ENCODE measurements around the gene TRMT1L.

Gene TRMT1L

GRCh38 chr1:185111873-185112272 lies 44.9 kb downstream of the TRMT1L start:
- Histone ChIP-seq H3K4me1 (ENCODE audit: insufficient read depth, low read length) (no peaks in the 10 kb centered on the region), H3K9me3 (ENCODE audit: low read length) (no peaks in the 10 kb centered on the region)

GRCh38 chr1:185110145-185110544 lies 46.6 kb downstream of the TRMT1L start:
- no peak overlapping the region for H3K4me3 ChIP-seq (ENCODE audit: low read depth in 1 of 2, low read length in 2 of 2)
- H3K4me1 ChIP-seq (ENCODE audit: insufficient read depth, low read length): no peaks in the 10 kb centered on the region
- no peaks in the 10 kb centered on the region for H3K27me3 ChIP-seq (ENCODE audit: control insufficient read depth in 1 of 2, insufficient read depth in 2 of 2, low read length in 2 of 2)
- H3K9me3 ChIP-seq (ENCODE audit: low read length): no peaks in the 10 kb centered on the region
- no peaks in the 10 kb centered on the region for H3K36me3 ChIP-seq (ENCODE audit: insufficient read depth, low read length)
- H3K27ac ChIP-seq (ENCODE audit: low read depth, low read length): no peak overlapping the region
- no peak overlapping the region for H3K9ac ChIP-seq (ENCODE audit: low read length)

More at GRCh38 chr1:185111873-185112272, 44.9 kb downstream of the TRMT1L start:
- no peaks in the 10 kb centered on the region for H3K36me3 ChIP-seq (ENCODE audit: insufficient read depth, low read length)
- H3K9ac ChIP-seq (ENCODE audit: low read length): no peak overlapping the region
- H3K27ac ChIP-seq (ENCODE audit: low read depth, low read length): no peak overlapping the region
- no peak overlapping the region for H3K4me3 ChIP-seq (ENCODE audit: low read depth in 1 of 2, low read length in 2 of 2)
- H3K27me3 ChIP-seq (ENCODE audit: control insufficient read depth in 1 of 2, insufficient read depth in 2 of 2, low read length in 2 of 2): no peaks in the 10 kb centered on the region

GRCh38 chr1:185108321-185108720 lies 48.4 kb downstream of the TRMT1L start:
- no peaks in the 10 kb centered on the region for H3K4me1 ChIP-seq (ENCODE audit: insufficient read depth, low read length)
- no peaks in the 10 kb centered on the region for H3K9me3 ChIP-seq (ENCODE audit: low read length)
- no peaks in the 10 kb centered on the region for H3K27me3 ChIP-seq (ENCODE audit: control insufficient read depth in 1 of 2, insufficient read depth in 2 of 2, low read length in 2 of 2)
- no peak overlapping the region for H3K9ac ChIP-seq (ENCODE audit: low read length)
- H3K27ac ChIP-seq (ENCODE audit: low read depth, low read length): no peak overlapping the region
- H3K36me3 ChIP-seq (ENCODE audit: insufficient read depth, low read length): no peaks in the 10 kb centered on the region
- no peak overlapping the region for H3K4me3 ChIP-seq (ENCODE audit: low read depth in 1 of 2, low read length in 2 of 2)

- Histone ChIP-seq H3K27me3 (ENCODE audit: control insufficient read depth in 1 of 2, insufficient read depth in 2 of 2, low read length in 2 of 2) (no peaks in the 10 kb centered on the region), H3K4me3 (ENCODE audit: low read depth in 1 of 2, low read length in 2 of 2) (no peak overlapping the region), H3K36me3 (ENCODE audit: insufficient read depth, low read length) (peaks cover 7% of the 10 kb centered on the region), H3K4me1 (ENCODE audit: insufficient read depth, low read length) (no peaks in the 10 kb centered on the region), H3K9me3 (ENCODE audit: low read length) (no peaks in the 10 kb centered on the region), H3K27ac (ENCODE audit: low read depth, low read length) (no peak overlapping the region), H3K9ac (ENCODE audit: low read length) (no peak overlapping the region)
These were observed 51.6 kb downstream of the TRMT1L start for GRCh38 chr1:185105121-185105520.

GRCh38 chr1:185104083-185104482 lies 52.7 kb downstream of the TRMT1L start:
- Histone ChIP-seq H3K4me1 (ENCODE audit: insufficient read depth, low read length) (no peaks in the 10 kb centered on the region), H3K27me3 (ENCODE audit: control insufficient read depth in 1 of 2, insufficient read depth in 2 of 2, low read length in 2 of 2) (no peaks in the 10 kb centered on the region), H3K36me3 (ENCODE audit: insufficient read depth, low read length) (peaks cover 7% of the 10 kb centered on the region), H3K4me3 (ENCODE audit: low read depth in 1 of 2, low read length in 2 of 2) (no peak overlapping the region), H3K9me3 (ENCODE audit: low read length) (no peaks in the 10 kb centered on the region), H3K9ac (ENCODE audit: low read length) (no peak overlapping the region), H3K27ac (ENCODE audit: low read depth, low read length) (no peak overlapping the region)

- no peaks in the 10 kb centered on the region for H3K4me1 ChIP-seq (ENCODE audit: insufficient read depth, low read length)
- H3K36me3 ChIP-seq (ENCODE audit: insufficient read depth, low read length): peaks cover 17% of the 10 kb centered on the region
- H3K9me3 ChIP-seq (ENCODE audit: low read length): no peaks in the 10 kb centered on the region
- no peak overlapping the region for H3K4me3 ChIP-seq (ENCODE audit: low read depth in 1 of 2, low read length in 2 of 2)
- no peak overlapping the region for H3K27ac ChIP-seq (ENCODE audit: low read depth, low read length)
- no peak overlapping the region for H3K9ac ChIP-seq (ENCODE audit: low read length)
- H3K27me3 ChIP-seq (ENCODE audit: control insufficient read depth in 1 of 2, insufficient read depth in 2 of 2, low read length in 2 of 2): no peaks in the 10 kb centered on the region
These were observed 60.2 kb downstream of the TRMT1L start for GRCh38 chr1:185096531-185096930.

- Histone ChIP-seq H3K9ac (ENCODE audit: low read length) (no peak overlapping the region), H3K9me3 (ENCODE audit: low read length) (no peaks in the 10 kb centered on the region), H3K27ac (ENCODE audit: low read depth, low read length) (no peak overlapping the region), H3K4me3 (ENCODE audit: low read depth in 1 of 2, low read length in 2 of 2) (no peak overlapping the region), H3K4me1 (ENCODE audit: insufficient read depth, low read length) (no peaks in the 10 kb centered on the region), H3K27me3 (ENCODE audit: control insufficient read depth in 1 of 2, insufficient read depth in 2 of 2, low read length in 2 of 2) (no peaks in the 10 kb centered on the region), H3K36me3 (ENCODE audit: insufficient read depth, low read length) (peaks cover 10% of the 10 kb centered on the region)
These were observed 62.0 kb downstream of the TRMT1L start for GRCh38 chr1:185094761-185095160.

- Histone ChIP-seq H3K4me3 (ENCODE audit: low read depth in 1 of 2, low read length in 2 of 2) (no peak overlapping the region), H3K4me1 (ENCODE audit: insufficient read depth, low read length) (no peaks in the 10 kb centered on the region), H3K27me3 (ENCODE audit: control insufficient read depth in 1 of 2, insufficient read depth in 2 of 2, low read length in 2 of 2) (no peaks in the 10 kb centered on the region), H3K9me3 (ENCODE audit: low read length) (no peaks in the 10 kb centered on the region), H3K36me3 (ENCODE audit: insufficient read depth, low read length) (peaks cover 6% of the 10 kb centered on the region), H3K27ac (ENCODE audit: low read depth, low read length) (no peak overlapping the region), H3K9ac (ENCODE audit: low read length) (no peak overlapping the region)
These were observed 65.3 kb downstream of the TRMT1L start for GRCh38 chr1:185091480-185091879.

- Histone ChIP-seq H3K4me1 (ENCODE audit: insufficient read depth, low read length) (no peaks in the 10 kb centered on the region), H3K36me3 (ENCODE audit: insufficient read depth, low read length) (no peaks in the 10 kb centered on the region), H3K9me3 (ENCODE audit: low read length) (no peaks in the 10 kb centered on the region), H3K9ac (ENCODE audit: low read length) (no peak overlapping the region), H3K27me3 (ENCODE audit: control insufficient read depth in 1 of 2, insufficient read depth in 2 of 2, low read length in 2 of 2) (no peaks in the 10 kb centered on the region), H3K4me3 (ENCODE audit: low read depth in 1 of 2, low read length in 2 of 2) (no peak overlapping the region), H3K27ac (ENCODE audit: low read depth, low read length) (no peak overlapping the region)
These were observed 69.0 kb downstream of the TRMT1L start for GRCh38 chr1:185087746-185088145.

GRCh38 chr1:185087101-185087500 lies 69.7 kb downstream of the TRMT1L start:
- Histone ChIP-seq H3K27me3 (ENCODE audit: control insufficient read depth in 1 of 2, insufficient read depth in 2 of 2, low read length in 2 of 2) (no peaks in the 10 kb centered on the region), H3K27ac (ENCODE audit: low read depth, low read length) (no peak overlapping the region), H3K9ac (ENCODE audit: low read length) (no peak overlapping the region), H3K9me3 (ENCODE audit: low read length) (no peaks in the 10 kb centered on the region), H3K4me3 (ENCODE audit: low read depth in 1 of 2, low read length in 2 of 2) (no peak overlapping the region), H3K36me3 (ENCODE audit: insufficient read depth, low read length) (no peaks in the 10 kb centered on the region), H3K4me1 (ENCODE audit: insufficient read depth, low read length) (no peaks in the 10 kb centered on the region)

GRCh38 chr1:185083818-185084217 lies 72.9 kb downstream of the TRMT1L start:
- H3K4me1 ChIP-seq (ENCODE audit: insufficient read depth, low read length): no peaks in the 10 kb centered on the region
- H3K36me3 ChIP-seq (ENCODE audit: insufficient read depth, low read length): no peaks in the 10 kb centered on the region
- no peak overlapping the region for H3K27ac ChIP-seq (ENCODE audit: low read depth, low read length)
- H3K4me3 ChIP-seq (ENCODE audit: low read depth in 1 of 2, low read length in 2 of 2): no peak overlapping the region
- no peak overlapping the region for H3K9ac ChIP-seq (ENCODE audit: low read length)
- no peaks in the 10 kb centered on the region for H3K9me3 ChIP-seq (ENCODE audit: low read length)
- no peaks in the 10 kb centered on the region for H3K27me3 ChIP-seq (ENCODE audit: control insufficient read depth in 1 of 2, insufficient read depth in 2 of 2, low read length in 2 of 2)

- H3K9ac ChIP-seq (ENCODE audit: low read length): no peak overlapping the region
- no peaks in the 10 kb centered on the region for H3K4me1 ChIP-seq (ENCODE audit: insufficient read depth, low read length)
- H3K27me3 ChIP-seq (ENCODE audit: control insufficient read depth in 1 of 2, insufficient read depth in 2 of 2, low read length in 2 of 2): no peaks in the 10 kb centered on the region
- no peaks in the 10 kb centered on the region for H3K36me3 ChIP-seq (ENCODE audit: insufficient read depth, low read length)
- no peak overlapping the region for H3K27ac ChIP-seq (ENCODE audit: low read depth, low read length)
- H3K4me3 ChIP-seq (ENCODE audit: low read depth in 1 of 2, low read length in 2 of 2): no peak overlapping the region
- H3K9me3 ChIP-seq (ENCODE audit: low read length): no peaks in the 10 kb centered on the region
These were observed 76.3 kb downstream of the TRMT1L start for GRCh38 chr1:185080422-185080821.

Measured in muscle layer of colon (tissue), 2 donors.